Heart right ventricle (tissue), 16 donors: Measurements from ENCODE around the gene NRXN3. TPM values are rescaled to one million over a fixed set of nuclear protein-coding genes. Genes with fewer than 3 reads are reported as not detected.

Experiments used
- ATAC-seq, 8 donors: fragments of 200-7000 bp; cut with Tn5 transposase; one replicate each; pipeline ENCODE4 v1.9.1; 2020; ENCODE audit warnings: mild to moderate bottlenecking in 8 of 8, moderate library complexity in 8 of 8, moderate number of reproducible peaks in 1 of 8
- DNase-seq, 2 donors: peaks; one replicate each; pipeline ENCODE4 v3.0.0-alpha.2; 2020
- H3K27ac ChIP-seq, 10 donors: fragments of 200-600 bp; sonication (generic) in 2 of 10; one replicate each; pipeline versions ENCODE4 v1.5.0 to v1.8.0; 2020 to 2022; ENCODE audit warnings: mild to moderate bottlenecking in 3 of 10
- H3K27me3 ChIP-seq, 7 donors: fragments of 200-600 bp; one replicate each; pipeline ENCODE4 v1.8.0; 2021 to 2022; ENCODE audit warnings: mild to moderate bottlenecking in 2 of 7
- H3K36me3 ChIP-seq, 9 donors: fragments of 200-600 bp; sonication (generic) in 1 of 9; one replicate each; pipeline versions ENCODE4 v1.5.0 to v1.8.0; 2020 to 2022; ENCODE audit warnings: mild to moderate bottlenecking in 2 of 9
- H3K4me1 ChIP-seq, 9 donors: fragments of 200-600 bp; sonication (generic) in 1 of 9; one replicate each; pipeline versions ENCODE4 v1.5.0 to v1.8.0; 2020 to 2022; ENCODE audit warnings: mild to moderate bottlenecking in 4 of 9
- H3K4me3 ChIP-seq, 10 donors: fragments of 200-600 bp; sonication (generic) in 2 of 10; one replicate each; pipeline versions ENCODE4 v1.5.0 to v1.8.0; 2020 to 2022; ENCODE audit warnings: mild to moderate bottlenecking in 7 of 10, moderate library complexity in 2 of 10
- H3K9me3 ChIP-seq, 11 donors: fragments of 200-600 bp in 10 of 11; sonication (generic) in 2 of 11; one replicate each; pipeline versions ENCODE4 v1.5.0 to v1.8.0; 2013 to 2022; ENCODE audit warnings: mild to moderate bottlenecking in 2 of 11, control low read depth in 1 of 11, moderate library complexity in 1 of 11
- CTCF ChIP-seq, 9 donors: fragments of 200-600 bp; sonication (generic) in 2 of 9; IDR thresholded peaks; one replicate each; pipeline versions ENCODE4 v1.5.0 to v1.8.0; 2021 to 2022; ENCODE audit warnings: antibody characterized with exemption in 9 of 9, mild to moderate bottlenecking in 5 of 9, moderate library complexity in 1 of 9
- WGBS, 2 donors: extraction: QIAGEN DNeasy Blood & Tissue Kit; methylation state at CpG; one replicate each; pipeline ENCODE4 v1.1.7; 2013; ENCODE audit warnings: inconsistent platforms in 1 of 2; 5-methylcytosine and 5-hydroxymethylcytosine counted together
- intact Hi-C, 10 donors: fragments of 100-400 bp; cut with DNase I; formaldehyde crosslinking; loops; one replicate each; pipeline versions ENCODE4 v1.11.1 to v1.14.2; 2022
- polyA plus RNA-seq, 2 donors: library from polyadenylated mRNA; stranded (reverse); fragments of 200-250 nt; gene quantifications; one replicate each; pipeline ENCODE4 v1.2.3, GENCODE V29; 2013
- total RNA-seq, 10 donors: library from RNA; stranded (reverse); fragmentation: NEBNext Ultra II Directional in 3 of 10; extraction: Animal tissue kit (Norgen Biotek cat#: 25700) in 3 of 10; gene quantifications; one replicate each; pipeline versions ENCODE4 v1.2.1 to v1.2.4, GENCODE V29; 2021 to 2023
- donor health status: Arrhythmogenic right ventricular cardiomyopathy.
- donor health status: ischemic (EF 13 %, LVEDD 7.1; RV severe dilation, severe dysfunction).
- donor health status: healthy with polysubstance abuse.
- donor health status: DM: no; HTN: yes; CAD: no.
- donor health status: DM: no; HTN: no; CAD: no.
- donor health status: ischemic (EF 25% LVEDD 6.9; RV normal size, moderate dysfunction).
- donor health status: ischemic (EF 25% LVEDD 5.7; RV mildly dilated, moderate dysfunction).
- donor health status: healthy.
- donor health status: DM: yes; HTN: yes; CAD: no.
- donor health status: Ischemic cardiomyopathy.
- donor health status: ischemic (EF 35%, LVEDD 5.7; RV mildly dilated, moderate dysfunction).
- donor health status: nonischemic (EF 11% LVEDD 7.7; RV severe dilation, severe dysfunction).
- donor health status: DM: yes; HTN: yes; CAD: no.
- donor health status: PGD.
- donor health status: ischemic (EF 29% LVEDD 5.4; RV normal size, mild dysfunction).
- donor health status: nonischemic (EF 23%, LVEDD 6.1; RV moderate dilation, normal function).

NRXN3 gene
- total and polyA plus RNA-seq, 12 donors = 0.23 to 1.8 (median 0.87) TPM

DNA sequence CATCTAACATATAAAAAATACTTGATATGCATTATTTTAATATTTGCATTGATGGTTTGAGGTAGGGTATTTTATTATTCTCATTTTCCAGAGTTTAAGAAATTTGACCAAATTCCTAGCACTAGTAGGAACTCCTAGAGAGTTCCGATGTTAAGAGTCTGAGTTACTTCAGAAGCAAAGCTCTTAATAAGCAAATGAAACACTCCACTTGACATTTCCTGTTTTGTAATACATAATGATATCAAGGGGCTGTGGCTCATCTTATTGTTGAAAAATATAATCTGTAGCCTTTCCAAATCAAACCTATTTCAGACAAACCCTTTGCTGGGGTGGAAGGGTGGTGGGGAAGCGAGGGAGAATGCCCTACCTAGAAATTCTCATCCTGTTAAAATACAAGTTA, 1685.6 kb downstream of the NRXN3 start:
- no peak overlapping the region for H3K4me3 ChIP-seq
- intact Hi-C loops = no loop called here
- no peak for DNase-seq
- peaks cover 0 to 5% (median 0%) of the 10 kb centered on the region in 9 donors for H3K4me1 ChIP-seq
- H3K27me3 ChIP-seq = no peaks in the 10 kb centered on the region
- no peaks in the 10 kb centered on the region for H3K36me3 ChIP-seq
- TF ChIP-seq CTCF (IDR thresholded peaks at IDR 0.05) = no peak
- H3K9me3 ChIP-seq = no peaks in the 10 kb centered on the region
- ATAC-seq = peak in 1 of 8 donors; percentile 39
- peak overlapping the region in 1 of 10 donors; percentile 26 for H3K27ac ChIP-seq
- 77% methylated on average over 2 of the region's 2 CpGs for WGBS, 2 donors

GRCh38 chr14:79856381-79856780, 1686.2 kb downstream of the NRXN3 start:
- H3K4me1 ChIP-seq = peaks cover 0 to 5% (median 0%) of the 10 kb centered on the region in 9 donors
- no peak overlapping the region for H3K4me3 ChIP-seq
- H3K36me3 ChIP-seq = no peaks in the 10 kb centered on the region
- intact Hi-C loops = no loop called here
- ATAC-seq (peak in 5 of 8 donors; percentile 41 to 72 (median 62)), DNase-seq (no peak)
- H3K27ac ChIP-seq = peak overlapping the region in 2 of 10 donors; percentile 26 to 29
- no peaks in the 10 kb centered on the region for H3K27me3 ChIP-seq
- no peaks in the 10 kb centered on the region for H3K9me3 ChIP-seq
- TF ChIP-seq CTCF (IDR thresholded peaks at IDR 0.05) = no peak
- WGBS, 2 donors = 54 to 60% methylated on average over 1 of the region's 1 CpG

GRCh38 chr14:79861111-79861510, 1690.9 kb downstream of the NRXN3 start:
- no peaks in the 10 kb centered on the region for H3K27me3 ChIP-seq
- DNase-seq (no peak), ATAC-seq (no peak)
- 89 to 91% methylated on average over 9 of the region's 9 CpGs for WGBS, 2 donors
- H3K4me3 ChIP-seq = no peak overlapping the region
- no peaks in the 10 kb centered on the region for H3K9me3 ChIP-seq
- H3K4me1 ChIP-seq = peaks cover 0 to 1% (median 0%) of the 10 kb centered on the region in 9 donors
- H3K36me3 ChIP-seq = no peaks in the 10 kb centered on the region
- H3K27ac ChIP-seq = no peak overlapping the region
- no peak for TF ChIP-seq CTCF (IDR thresholded peaks at IDR 0.05)
- intact Hi-C loops = no loop called here

DNA sequence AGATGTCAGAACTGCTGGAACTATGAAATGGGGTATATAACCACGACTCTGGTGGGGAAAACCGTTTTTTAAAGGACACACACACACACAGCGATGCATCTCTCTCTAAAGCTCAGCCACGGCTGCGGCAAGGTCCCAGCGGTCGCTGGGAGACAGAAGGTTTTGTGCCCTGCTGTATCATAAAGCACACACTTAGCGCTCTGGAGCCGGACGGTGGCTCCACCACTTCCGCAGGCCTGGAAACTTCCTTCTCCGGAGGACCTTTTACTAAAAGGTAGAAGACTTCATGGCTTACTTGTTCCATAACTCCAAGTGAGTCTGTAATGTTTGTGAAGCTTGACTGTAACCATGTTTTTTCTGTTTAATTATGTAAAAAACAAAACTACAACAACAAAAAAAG, 1691.9 kb downstream of the NRXN3 start:
- DNase-seq = no peak
- H3K36me3 ChIP-seq = no peaks in the 10 kb centered on the region
- intact Hi-C loops = no loop called here
- no peaks in the 10 kb centered on the region for H3K9me3 ChIP-seq
- WGBS, 2 donors = 91 to 95% methylated on average over 12 of the region's 12 CpGs
- no peak for ATAC-seq
- H3K27me3 ChIP-seq = no peaks in the 10 kb centered on the region
- no peak overlapping the region for H3K27ac ChIP-seq
- no peaks in the 10 kb centered on the region for H3K4me1 ChIP-seq
- TF ChIP-seq CTCF (IDR thresholded peaks at IDR 0.05) = no peak
- no peak overlapping the region for H3K4me3 ChIP-seq
